Tibial artery (tissue), 4 donors: ENCODE data around the gene ZNF444.

ENCODE experiments used
- DNase-seq, 2 donors: peaks; one replicate each; pipeline ENCODE4 v3.0.0-alpha.2; 2019
- H3K27ac ChIP-seq, 2 donors: fragments of 200-600 bp; sonication (generic) in 1 of 2; 1 replicate in 1 of 2; 2 replicates in 1 of 2; pipeline ENCODE4 v1.5.1; 2018 to 2019; ENCODE audit warnings: mild to moderate bottlenecking in 1 of 2
- H3K27me3 ChIP-seq, 2 donors: fragments of 200-600 bp; sonication (generic) in 1 of 2; one replicate each; pipeline versions ENCODE4 v1.5.1 to v1.6.0; 2016 to 2019
- H3K36me3 ChIP-seq, 3 donors: fragments of 200-600 bp; sonication (generic) in 2 of 3; one replicate each; pipeline ENCODE4 v1.5.1; 2016 to 2019; ENCODE audit warnings: mild to moderate bottlenecking in 2 of 3
- H3K4me1 ChIP-seq, 4 donors: fragments of 200-600 bp; sonication (generic) in 2 of 4; 1 replicate in 3 of 4; 2 replicates in 1 of 4; pipeline ENCODE4 v1.5.1; 2016 to 2019
- H3K4me3 ChIP-seq, 2 donors: fragments of 200-600 bp; sonication (generic) in 1 of 2; 1 replicate in 1 of 2; 2 replicates in 1 of 2; pipeline ENCODE4 v1.5.1; 2018 to 2019; ENCODE audit warnings: mild to moderate bottlenecking in 2 of 2
- H3K9me3 ChIP-seq, 3 donors: fragments of 200-600 bp; sonication (generic) in 1 of 3; one replicate each; pipeline ENCODE4 v1.5.1; 2016 to 2019
- CTCF ChIP-seq, 2 experiments: fragments of 200-600 bp in 1 of 2; fragments of 450-650 bp in 1 of 2; IDR thresholded peaks; one replicate each; pipeline ENCODE4 v1.5.1; 2017 to 2019; ENCODE audit warnings: antibody characterized with exemption in 2 of 2, mild to moderate bottlenecking in 1 of 2, moderate library complexity in 1 of 2
- intact Hi-C: fragments of 100-400 bp; cut with DNase I; formaldehyde crosslinking; loops from one replicate; pipeline ENCODE4 v1.15.0; 2023; ENCODE audit warnings: low total_unique reads

Gene ZNF444

DNA sequence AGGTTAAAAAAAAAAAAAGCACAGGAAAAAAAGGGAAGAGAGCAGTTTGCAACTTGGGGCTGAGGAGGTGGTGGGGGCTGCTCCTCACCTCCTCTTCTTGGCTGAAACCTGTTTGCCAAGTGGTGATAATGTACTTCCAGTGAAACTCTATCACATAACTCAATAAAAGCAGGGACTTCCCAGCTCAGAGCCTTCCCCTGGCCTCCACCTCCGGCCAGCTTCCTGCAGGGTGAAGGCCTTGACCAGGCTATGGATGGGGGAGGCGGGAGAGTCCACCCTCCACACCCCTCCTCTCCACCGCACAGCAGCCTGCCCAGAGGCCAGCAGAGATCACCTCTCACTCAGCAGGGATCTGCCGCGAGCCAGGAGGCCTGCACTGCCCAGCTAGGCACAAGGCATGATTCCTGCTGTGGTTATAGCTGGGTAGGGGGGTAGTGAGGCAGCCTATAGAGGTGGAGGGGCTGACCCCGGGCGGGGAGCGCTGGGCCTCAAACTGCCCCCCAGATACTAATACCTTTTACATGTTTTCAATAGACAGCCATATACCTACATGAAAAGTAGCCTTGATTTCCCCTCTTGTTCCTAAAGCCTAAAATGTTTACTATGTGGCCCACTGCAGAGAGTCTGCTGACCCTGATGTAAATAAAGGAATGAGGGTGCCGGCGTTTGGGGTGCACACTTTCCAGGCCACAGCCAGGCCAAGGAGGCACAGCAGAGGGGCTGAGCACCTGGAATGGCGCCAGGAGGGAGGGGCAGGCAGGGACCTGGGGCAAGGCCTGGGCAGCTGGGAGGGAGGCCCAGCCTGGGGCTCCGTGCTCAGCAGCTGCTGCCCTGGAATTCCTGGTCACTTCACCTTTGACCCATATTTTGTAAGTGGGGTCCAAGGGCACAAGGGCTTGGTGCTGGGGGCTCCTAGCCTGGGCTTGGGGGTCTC, 30.3 kb upstream of the ZNF444 start:
- TF ChIP-seq CTCF (IDR thresholded peaks at IDR 0.05), result no peak
- Histone ChIP-seq H3K9me3 (no peaks in the 10 kb centered on the region), H3K4me1 (peaks cover 0 to 94% (median 71%) of the 10 kb centered on the region in 4 donors), H3K36me3 (peaks cover 0 to 11% (median 0%) of the 10 kb centered on the region in 3 donors), H3K4me3 (no peak overlapping the region), H3K27ac (no peak overlapping the region), H3K27me3 (no peaks in the 10 kb centered on the region)
- no peak for DNase-seq
- intact Hi-C loops, result no loop called here

- no peak for TF ChIP-seq CTCF (IDR thresholded peaks at IDR 0.05)
- Histone ChIP-seq H3K27me3 (no peaks in the 10 kb centered on the region), H3K36me3 (peaks cover 0 to 5% (median 0%) of the 10 kb centered on the region in 3 donors), H3K9me3 (no peaks in the 10 kb centered on the region), H3K4me3 (no peak overlapping the region), H3K27ac (no peak overlapping the region), H3K4me1 (peaks cover 0 to 85% (median 64%) of the 10 kb centered on the region in 4 donors)
- DNase-seq, result no peak
- intact Hi-C loops, result no loop called here
Observed at GRCh38 chr19:56111601-56112312, 29.3 kb upstream of the ZNF444 start.

- intact Hi-C loops, result no loop called here
- Histone ChIP-seq H3K27me3 (no peaks in the 10 kb centered on the region), H3K27ac (no peak overlapping the region), H3K4me1 (peaks cover 0 to 85% (median 63%) of the 10 kb centered on the region in 4 donors), H3K4me3 (no peak overlapping the region), H3K9me3 (no peaks in the 10 kb centered on the region), H3K36me3 (peaks cover 0 to 5% (median 0%) of the 10 kb centered on the region in 3 donors)
- DNase-seq, result no peak
- TF ChIP-seq CTCF (IDR thresholded peaks at IDR 0.05), result no peak
Observed at GRCh38 chr19:56112313-56112709, 28.8 kb upstream of the ZNF444 start.

DNA sequence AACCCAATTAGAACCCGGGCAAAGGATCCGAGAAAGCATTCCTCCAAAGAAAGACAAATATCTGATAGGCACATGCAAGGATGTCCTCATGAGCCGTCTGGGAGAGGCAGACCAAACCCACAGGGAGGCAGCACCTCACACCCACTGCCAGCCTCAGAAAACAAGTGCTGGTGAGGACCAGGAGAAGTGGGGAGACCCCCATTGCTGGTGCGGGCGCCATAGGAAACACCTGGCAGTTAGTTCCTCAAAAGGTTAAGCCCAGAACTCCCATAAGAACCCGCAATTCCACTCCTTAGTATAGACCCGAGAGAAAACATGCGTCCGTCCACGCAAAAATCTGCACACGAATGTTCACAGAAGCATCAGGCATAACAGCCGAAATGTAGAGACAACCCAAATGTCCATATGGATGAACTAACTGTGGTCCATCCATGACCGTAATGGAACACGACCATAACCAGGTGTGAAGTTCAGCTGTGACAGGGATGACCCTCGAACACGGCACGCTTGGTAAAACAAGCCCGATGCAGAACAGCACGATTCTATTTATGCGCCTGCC, 27.9 kb upstream of the ZNF444 start:
- intact Hi-C loops, result no loop called here
- Histone ChIP-seq H3K27ac (no peak overlapping the region), H3K4me1 (peaks cover 0 to 85% (median 60%) of the 10 kb centered on the region in 4 donors), H3K36me3 (peaks cover 0 to 5% (median 0%) of the 10 kb centered on the region in 3 donors), H3K27me3 (no peaks in the 10 kb centered on the region), H3K9me3 (no peaks in the 10 kb centered on the region), H3K4me3 (no peak overlapping the region)
- no peak for DNase-seq
- TF ChIP-seq CTCF (IDR thresholded peaks at IDR 0.05), result no peak

GRCh38 chr19:56114051-56114777, 26.9 kb upstream of the ZNF444 start:
- peaks cover 0 to 5% (median 0%) of the 10 kb centered on the region in 3 donors for H3K36me3 ChIP-seq
- H3K9me3 ChIP-seq, result no peaks in the 10 kb centered on the region
- H3K27ac ChIP-seq, result no peak overlapping the region
- intact Hi-C loops, result no loop called here
- no peak for TF ChIP-seq CTCF (IDR thresholded peaks at IDR 0.05)
- H3K27me3 ChIP-seq, result no peaks in the 10 kb centered on the region
- H3K4me1 ChIP-seq, result peaks cover 0 to 85% (median 58%) of the 10 kb centered on the region in 4 donors
- no peak for DNase-seq
- H3K4me3 ChIP-seq, result no peak overlapping the region
